Upper lobe of right lung (tissue), 1 donor: ENCODE results near the gene SYT3. TPM values are rescaled to one million over a fixed set of nuclear protein-coding genes. Genes with fewer than 3 reads are reported as not detected.
"Not testable (repeated sequence)": the region's sequence is repeated elsewhere in the genome, so short reads cannot be mapped to it uniquely, and the experiment has no call there.

Source experiments
- ATAC-seq: fragments of 200-7000 bp; cut with Tn5 transposase; one replicate; pipeline ENCODE4 v1.9.1; 2020; ENCODE audit warnings: mild to moderate bottlenecking, moderate library complexity
- DNase-seq: peaks from one replicate; pipeline ENCODE4 v3.0.0-alpha.2; 2020
- H3K27ac ChIP-seq: fragments of 200-600 bp; one replicate; pipeline ENCODE4 v1.8.0; 2022
- H3K27me3 ChIP-seq: fragments of 200-600 bp; one replicate; pipeline ENCODE4 v1.8.0; 2022; ENCODE audit warnings: mild to moderate bottlenecking
- H3K36me3 ChIP-seq: fragments of 200-600 bp; one replicate; pipeline ENCODE4 v1.8.0; 2022
- H3K4me1 ChIP-seq: fragments of 200-600 bp; one replicate; pipeline ENCODE4 v1.8.0; 2022
- H3K4me3 ChIP-seq: fragments of 200-600 bp; one replicate; pipeline ENCODE4 v1.8.0; 2022; ENCODE audit warnings: mild to moderate bottlenecking
- H3K9me3 ChIP-seq: fragments of 200-600 bp; one replicate; pipeline ENCODE4 v1.8.0; 2022
- intact Hi-C: fragments of 100-400 bp; cut with DNase I; formaldehyde crosslinking; loops from one replicate; pipeline ENCODE4 v1.11.0; 2022
- total RNA-seq: library from RNA; stranded (reverse); fragmentation: NEBNext Ultra II Directional; extraction: Animal tissue kit (Norgen Biotek cat#: 25700); gene quantifications from one replicate; pipeline ENCODE4 v1.2.1, GENCODE V29; 2021
- TF ChIP-seq, protein P1 (sequence below): fragments of 200-600 bp; IDR thresholded peaks from one replicate; pipeline ENCODE4 v1.8.0; 2022; ENCODE audit warnings: antibody characterized with exemption
- donor health status: DM: no; HTN: yes; CAD: no; lungs with severe emphysema.

SYT3 gene
- total RNA-seq, 1 donor from 2014 or later: 2.5 TPM

DNA sequence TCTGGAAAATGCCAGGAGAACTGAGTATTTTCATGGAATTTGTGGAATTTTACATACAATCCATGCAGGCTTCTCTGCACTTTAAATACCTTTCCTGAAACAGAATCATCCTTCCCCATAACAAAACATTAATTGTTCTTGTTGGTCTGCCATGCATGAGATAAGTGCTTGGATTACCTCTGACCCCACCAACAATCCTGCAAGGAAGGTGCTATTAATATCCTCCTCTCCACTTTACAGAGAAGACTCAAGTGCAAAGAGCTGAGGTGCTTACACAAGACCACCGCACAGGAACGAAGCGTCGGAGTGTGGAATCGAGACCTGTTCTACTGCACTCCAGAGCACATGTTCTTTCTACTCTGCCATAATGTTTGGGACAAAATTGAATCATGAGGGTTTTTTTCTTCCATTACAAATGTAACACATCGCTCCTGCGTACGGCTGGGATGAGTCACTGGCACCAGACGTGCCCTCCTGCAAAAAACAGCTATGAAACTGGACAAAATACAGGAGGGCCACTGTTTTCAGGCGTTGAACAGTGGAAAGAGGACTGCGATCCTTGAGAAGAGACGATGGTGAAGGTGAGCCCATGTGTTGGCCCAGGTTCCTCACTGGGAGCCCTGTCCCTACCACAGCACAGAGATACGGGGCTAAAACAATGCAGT, 58.6 kb downstream of the SYT3 start:
- H3K4me1 ChIP-seq: no peaks in the 10 kb centered on the region
- intact Hi-C loops: no loop called here

DNA sequence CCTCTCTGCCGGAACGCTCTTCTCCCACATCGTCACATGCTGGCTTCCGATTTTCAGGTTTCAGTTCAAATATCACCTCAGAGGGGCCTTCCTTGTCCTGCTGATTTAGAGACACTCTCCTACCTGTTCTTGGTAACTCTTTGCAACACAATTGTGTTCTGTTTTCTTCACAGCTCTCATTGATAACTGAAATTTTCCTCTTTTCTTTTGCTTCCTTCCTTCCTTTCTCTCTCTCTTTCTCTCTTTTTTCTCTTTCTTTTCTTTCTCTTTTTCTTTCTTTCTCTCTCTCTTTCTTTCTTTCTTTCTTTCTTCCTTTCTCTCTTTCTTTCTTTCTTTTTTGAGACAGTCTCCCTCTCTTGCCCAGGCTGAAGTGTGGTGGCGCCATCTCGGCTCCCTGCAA, 59.4 kb downstream of the SYT3 start:
- Histone ChIP-seq H3K36me3 (no peaks in the 10 kb centered on the region), H3K4me3 (no peak overlapping the region), H3K9me3 (no peaks in the 10 kb centered on the region), H3K4me1 (no peaks in the 10 kb centered on the region), H3K27me3 (no peaks in the 10 kb centered on the region), H3K27ac (no peak overlapping the region)
- TF ChIP-seq, protein P1, sequence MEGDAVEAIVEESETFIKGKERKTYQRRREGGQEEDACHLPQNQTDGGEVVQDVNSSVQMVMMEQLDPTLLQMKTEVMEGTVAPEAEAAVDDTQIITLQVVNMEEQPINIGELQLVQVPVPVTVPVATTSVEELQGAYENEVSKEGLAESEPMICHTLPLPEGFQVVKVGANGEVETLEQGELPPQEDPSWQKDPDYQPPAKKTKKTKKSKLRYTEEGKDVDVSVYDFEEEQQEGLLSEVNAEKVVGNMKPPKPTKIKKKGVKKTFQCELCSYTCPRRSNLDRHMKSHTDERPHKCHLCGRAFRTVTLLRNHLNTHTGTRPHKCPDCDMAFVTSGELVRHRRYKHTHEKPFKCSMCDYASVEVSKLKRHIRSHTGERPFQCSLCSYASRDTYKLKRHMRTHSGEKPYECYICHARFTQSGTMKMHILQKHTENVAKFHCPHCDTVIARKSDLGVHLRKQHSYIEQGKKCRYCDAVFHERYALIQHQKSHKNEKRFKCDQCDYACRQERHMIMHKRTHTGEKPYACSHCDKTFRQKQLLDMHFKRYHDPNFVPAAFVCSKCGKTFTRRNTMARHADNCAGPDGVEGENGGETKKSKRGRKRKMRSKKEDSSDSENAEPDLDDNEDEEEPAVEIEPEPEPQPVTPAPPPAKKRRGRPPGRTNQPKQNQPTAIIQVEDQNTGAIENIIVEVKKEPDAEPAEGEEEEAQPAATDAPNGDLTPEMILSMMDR: no peak
- ATAC-seq (no peak), DNase-seq (no peak)
- intact Hi-C loops: no loop called here

More for the DNA sequence above, 58.6 kb downstream of the SYT3 start:
- Histone ChIP-seq H3K36me3 (no peaks in the 10 kb centered on the region), H3K27me3 (no peaks in the 10 kb centered on the region), H3K9me3 (no peaks in the 10 kb centered on the region), H3K27ac (no peak overlapping the region), H3K4me3 (no peak overlapping the region)
- no peak for DNase-seq
- TF ChIP-seq, protein P1: no peak
- no peak for ATAC-seq

DNA sequence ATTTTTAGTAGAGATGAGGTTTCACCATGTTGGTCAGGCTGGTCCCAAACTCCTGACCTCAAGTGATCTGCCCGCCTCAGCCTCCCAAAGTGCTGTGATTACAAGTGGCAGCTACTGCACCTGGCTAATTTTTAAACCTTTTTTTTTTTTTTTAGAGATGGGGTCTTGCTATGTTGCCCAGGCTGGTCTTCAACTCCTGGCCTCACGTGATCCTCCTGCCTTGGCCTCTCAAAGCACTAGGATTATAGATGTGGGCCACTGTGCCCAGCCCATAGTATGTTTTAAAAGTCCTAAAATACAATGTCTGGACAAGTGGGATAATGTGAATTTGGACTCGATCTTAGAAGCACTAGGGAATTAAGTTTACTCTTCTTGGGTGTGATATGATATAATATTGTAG, 62.9 kb downstream of the SYT3 start:
- H3K27ac ChIP-seq, DNase-seq, ATAC-seq: not testable (repeated sequence)

DNA sequence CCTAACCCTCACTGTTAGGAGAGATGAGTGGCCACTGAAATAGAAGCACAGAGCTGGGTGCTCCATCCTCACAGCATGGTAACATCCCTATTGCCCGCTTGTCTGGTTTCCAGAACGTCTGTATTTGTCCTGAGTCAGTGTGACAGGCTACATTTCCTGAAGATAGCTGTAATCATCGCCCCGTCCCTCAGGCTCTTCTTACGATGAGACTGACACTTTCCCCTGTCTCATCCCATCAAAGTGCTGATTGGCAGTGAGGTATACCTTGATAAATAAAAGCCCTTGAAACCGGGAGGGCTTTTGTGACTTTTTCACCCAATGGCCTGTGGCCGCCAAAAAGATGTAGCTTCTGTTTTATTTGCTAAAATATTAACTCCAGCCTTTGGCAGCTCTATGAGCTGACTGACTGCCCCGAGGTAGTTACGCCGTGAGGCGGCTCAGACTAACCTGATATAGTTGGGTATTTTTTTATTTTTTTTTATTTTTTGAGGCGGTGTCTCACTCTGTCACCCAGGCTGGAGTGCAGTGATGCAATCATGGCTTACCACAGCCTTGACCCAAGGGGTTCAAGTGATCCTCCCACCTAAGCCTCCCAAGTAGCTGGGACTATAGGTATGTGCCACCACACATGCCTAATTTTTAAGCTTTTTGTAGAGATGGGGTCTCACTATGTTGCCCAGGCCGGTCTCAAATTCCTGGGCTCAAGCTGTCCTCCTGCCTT, 65.8 kb downstream of the SYT3 start:
- H3K27me3 ChIP-seq: peaks cover 18% of the 10 kb centered on the region
- intact Hi-C loops: no loop called here
- TF ChIP-seq, protein P1: no peak
- ATAC-seq (no peak), DNase-seq (no peak)
- H3K27ac ChIP-seq: no peak overlapping the region
- no peaks in the 10 kb centered on the region for H3K9me3 ChIP-seq
- no peaks in the 10 kb centered on the region for H3K36me3 ChIP-seq
- H3K4me3 ChIP-seq: no peak overlapping the region
- H3K4me1 ChIP-seq: no peaks in the 10 kb centered on the region

More for the DNA sequence above, 62.9 kb downstream of the SYT3 start:
- H3K36me3 ChIP-seq, H3K4me1 ChIP-seq, H3K9me3 ChIP-seq, H3K4me3 ChIP-seq, intact Hi-C loops, H3K27me3 ChIP-seq: not testable (repeated sequence)

Other genes starting within 250 kb of the SYT3 start
- 0.52 TPM for gene SPIB, start 220.9 kb downstream of the SYT3 start, total RNA-seq
- 0.12 TPM for gene MYBPC2, start 207.0 kb downstream of the SYT3 start, total RNA-seq
- gene EMC10, start 163.4 kb downstream of the SYT3 start, total RNA-seq: 103 TPM
- 3.8 TPM for gene GARIN5A, start 163.0 kb downstream of the SYT3 start, total RNA-seq
- 34.7 TPM for gene JOSD2, start 128.7 kb downstream of the SYT3 start, total RNA-seq
- not detected for gene ASPDH, start 126.0 kb downstream of the SYT3 start, total RNA-seq
- gene LRRC4B, start 71.4 kb downstream of the SYT3 start, total RNA-seq: 4.6 TPM
- 3.9 TPM for gene C19orf81, start 9.6 kb upstream of the SYT3 start, total RNA-seq
- 0.35 TPM for gene SHANK1, start 79.9 kb upstream of the SYT3 start, total RNA-seq
- 13.3 TPM for gene CLEC11A, start 83.5 kb upstream of the SYT3 start, total RNA-seq
- gene GPR32, start 130.6 kb upstream of the SYT3 start, total RNA-seq: not detected
- not detected for gene ACP4, start 150.5 kb upstream of the SYT3 start, total RNA-seq
- 1.7 TPM for gene KLK1, start 183.9 kb upstream of the SYT3 start, total RNA-seq
- not detected for gene KLK15, start 193.7 kb upstream of the SYT3 start, total RNA-seq
- gene KLK3, start 215.0 kb upstream of the SYT3 start, total RNA-seq: not detected
- not detected for gene KLK2, start 233.6 kb upstream of the SYT3 start, total RNA-seq